Measurements from ENCODE around the gene DCLRE1B. TPM values are rescaled to one million over a fixed set of nuclear protein-coding genes. Genes with fewer than 3 reads are reported as not detected.

DCLRE1B gene
- total and polyA plus RNA-seq, 4 donors, result 0.82 to 6.6 (median 1.2) TPM

DNA sequence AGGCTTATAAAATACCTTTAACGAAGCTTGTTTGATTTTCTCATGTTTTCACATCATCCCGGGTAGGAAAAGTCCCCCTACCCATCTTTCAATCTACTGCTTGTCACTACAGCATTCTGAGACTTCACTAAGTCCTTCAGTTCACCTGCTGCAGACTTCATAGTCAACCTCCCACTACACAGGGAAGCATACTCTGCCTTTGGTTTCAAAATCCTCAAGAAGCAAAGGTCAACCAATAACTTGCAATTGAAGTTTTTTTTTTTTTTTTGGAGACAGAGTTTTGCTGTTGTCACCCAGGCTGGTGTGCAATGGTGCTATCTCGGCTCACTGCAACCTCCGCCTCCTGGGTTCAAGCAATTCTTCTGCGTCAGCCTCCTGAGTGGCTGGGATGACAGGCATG is 28.9 kb upstream of the DCLRE1B start:
- no peaks in the 10 kb centered on the region for H3K9me3 ChIP-seq (ENCODE audit: control insufficient read depth in 4 of 4, low read length in 3 of 4)
- DNase-seq (ENCODE audit: low spot score), result no peak
- H3K36me3 ChIP-seq (ENCODE audit: control insufficient read depth in 4 of 4, insufficient read depth in 3 of 4, low read depth in 1 of 4, low read length in 3 of 4), result no peaks in the 10 kb centered on the region
- WGBS, result 82% methylated on average over 5 of the region's 5 CpGs
- no peak for TF ChIP-seq EGR1 (IDR thresholded peaks at IDR 0.05; ENCODE audit: low read depth in 2 of 2)
- no peak overlapping the region for H3K4me3 ChIP-seq (ENCODE audit: low read depth in 1 of 3, low read length in 3 of 3)
- no peaks in the 10 kb centered on the region for H3K27me3 ChIP-seq (ENCODE audit: control insufficient read depth in 4 of 4, insufficient read depth in 4 of 4, low read length in 3 of 4)
- H3K4me1 ChIP-seq (ENCODE audit: control insufficient read depth in 4 of 4, insufficient read depth in 4 of 4, low read length in 3 of 4), result no peaks in the 10 kb centered on the region
- H3K9ac ChIP-seq (ENCODE audit: low read depth in 1 of 2, low read length in 2 of 2), result no peak overlapping the region
- no peak overlapping the region for H3K27ac ChIP-seq (ENCODE audit: low read depth in 1 of 2, low read length in 2 of 2)

- DNase-seq (ENCODE audit: low spot score), result no peak
- TF ChIP-seq RXRA (IDR thresholded peaks at IDR 0.05) (no peak), FOXA2 (IDR thresholded peaks at IDR 0.05) (no peak), RAD21 (IDR thresholded peaks at IDR 0.05) (no peak)
- TF ChIP-seq, protein P1, sequence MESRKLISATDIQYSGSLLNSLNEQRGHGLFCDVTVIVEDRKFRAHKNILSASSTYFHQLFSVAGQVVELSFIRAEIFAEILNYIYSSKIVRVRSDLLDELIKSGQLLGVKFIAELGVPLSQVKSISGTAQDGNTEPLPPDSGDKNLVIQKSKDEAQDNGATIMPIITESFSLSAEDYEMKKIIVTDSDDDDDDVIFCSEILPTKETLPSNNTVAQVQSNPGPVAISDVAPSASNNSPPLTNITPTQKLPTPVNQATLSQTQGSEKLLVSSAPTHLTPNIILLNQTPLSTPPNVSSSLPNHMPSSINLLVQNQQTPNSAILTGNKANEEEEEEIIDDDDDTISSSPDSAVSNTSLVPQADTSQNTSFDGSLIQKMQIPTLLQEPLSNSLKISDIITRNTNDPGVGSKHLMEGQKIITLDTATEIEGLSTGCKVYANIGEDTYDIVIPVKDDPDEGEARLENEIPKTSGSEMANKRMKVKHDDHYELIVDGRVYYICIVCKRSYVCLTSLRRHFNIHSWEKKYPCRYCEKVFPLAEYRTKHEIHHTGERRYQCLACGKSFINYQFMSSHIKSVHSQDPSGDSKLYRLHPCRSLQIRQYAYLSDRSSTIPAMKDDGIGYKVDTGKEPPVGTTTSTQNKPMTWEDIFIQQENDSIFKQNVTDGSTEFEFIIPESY (IDR thresholded peaks at IDR 0.05), result no peak
- whole genome bisulfite sequencing, result 94% methylated on average over 4 of the region's 4 CpGs
- no peaks in the 10 kb centered on the region for H3K4me1 ChIP-seq (ENCODE audit: control insufficient read depth in 4 of 4, insufficient read depth in 4 of 4, low read length in 3 of 4)
- H3K9ac ChIP-seq (ENCODE audit: low read depth in 1 of 2, low read length in 2 of 2), result no peak overlapping the region
- H3K4me3 ChIP-seq (ENCODE audit: low read depth in 1 of 3, low read length in 3 of 3), result no peak overlapping the region
- H3K9me3 ChIP-seq (ENCODE audit: control insufficient read depth in 4 of 4, low read length in 3 of 4), result no peaks in the 10 kb centered on the region
- no peaks in the 10 kb centered on the region for H3K36me3 ChIP-seq (ENCODE audit: control insufficient read depth in 4 of 4, insufficient read depth in 3 of 4, low read depth in 1 of 4, low read length in 3 of 4)
- H3K27me3 ChIP-seq (ENCODE audit: control insufficient read depth in 4 of 4, insufficient read depth in 4 of 4, low read length in 3 of 4), result no peaks in the 10 kb centered on the region
- H3K27ac ChIP-seq (ENCODE audit: low read depth in 1 of 2, low read length in 2 of 2), result no peak overlapping the region
These were observed 25.4 kb upstream of the DCLRE1B start for GRCh38 chr1:113879739-113880038.

DNA sequence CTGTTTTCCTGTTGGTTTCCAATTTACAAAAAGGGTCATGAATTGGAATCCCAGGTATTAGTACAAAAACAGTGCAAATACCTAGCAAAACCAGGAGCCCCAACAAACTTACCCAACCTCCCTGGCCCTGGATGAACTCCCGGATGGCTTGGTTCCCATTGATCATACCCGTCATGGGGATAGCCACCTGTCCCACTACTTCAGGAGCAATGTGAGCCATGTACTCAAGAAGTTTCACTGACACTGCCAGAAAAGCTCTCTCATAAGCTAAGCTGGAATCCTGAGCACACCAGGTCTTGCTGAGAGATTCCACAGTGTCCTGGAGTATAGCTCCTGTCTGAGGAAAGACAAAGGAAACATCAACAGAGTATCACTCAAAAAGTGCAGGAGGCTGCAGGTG is 23.5 kb upstream of the DCLRE1B start:
- TF ChIP-seq YY1 (IDR thresholded peaks at IDR 0.05) (no peak), RAD21 (IDR thresholded peaks at IDR 0.05) (no peak), TAF1 (conservative IDR thresholded peaks at IDR 0.05) (no peak), JUND (IDR thresholded peaks at IDR 0.05) (no peak), GABPA (IDR thresholded peaks at IDR 0.05 in 1 of 2, conservative IDR thresholded peaks at IDR 0.05 in 1 of 2) (no peak)
- 89% methylated on average over 2 of the region's 2 CpGs for WGBS
- H3K27ac ChIP-seq (ENCODE audit: low read depth in 1 of 2, low read length in 2 of 2), result no peak overlapping the region

DNA sequence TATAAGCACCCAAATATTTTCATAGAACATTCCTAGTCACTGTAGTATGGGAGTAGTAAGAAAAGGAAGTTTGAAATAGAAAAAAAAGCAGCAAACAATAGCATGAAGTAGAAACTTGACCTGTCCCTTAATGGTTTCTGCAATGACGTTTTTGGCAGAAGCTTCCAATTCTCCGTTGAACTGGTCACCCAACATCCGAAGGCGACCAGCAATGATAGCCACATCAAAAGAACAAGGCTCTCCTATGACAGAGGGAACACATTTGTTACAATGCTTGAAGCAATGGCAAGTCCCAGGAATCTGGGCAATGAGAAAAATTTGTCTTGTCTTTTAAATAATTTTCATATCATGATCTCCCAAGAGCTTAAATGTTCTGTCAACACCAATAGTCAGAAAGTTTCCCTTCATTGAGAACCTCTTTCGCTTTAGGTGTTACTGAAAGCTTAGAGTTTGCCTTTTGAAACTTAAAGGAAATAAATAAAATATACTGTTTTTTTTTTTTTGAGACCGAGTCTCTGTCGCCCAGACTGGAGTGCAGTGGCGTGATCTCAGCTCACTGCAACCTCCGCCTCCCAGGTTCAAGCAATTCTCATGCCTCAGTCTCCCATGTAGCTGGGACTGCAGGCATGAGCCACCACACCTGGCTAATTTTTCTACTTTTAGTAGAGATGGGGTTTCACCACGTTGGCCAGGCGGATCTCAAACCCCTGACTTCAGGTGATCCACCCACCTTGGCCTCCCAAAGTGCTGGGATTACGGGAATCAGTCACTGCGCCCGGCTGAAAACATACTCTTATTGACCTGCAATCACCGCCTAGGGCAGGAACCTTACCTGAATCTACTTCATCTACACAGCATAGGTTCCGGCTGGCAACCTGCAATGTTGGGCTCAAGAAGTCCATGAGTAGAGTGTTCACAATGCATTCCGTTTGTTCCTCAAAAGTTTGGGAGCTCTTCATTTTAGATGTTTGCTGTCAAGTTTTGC is 18.4 kb upstream of the DCLRE1B start:
- no peaks in the 10 kb centered on the region for H3K9me3 ChIP-seq (ENCODE audit: control insufficient read depth in 4 of 4, low read length in 3 of 4)
- WGBS, result 82% methylated on average over 17 of the region's 17 CpGs
- H3K36me3 ChIP-seq (ENCODE audit: control insufficient read depth in 4 of 4, insufficient read depth in 3 of 4, low read depth in 1 of 4, low read length in 3 of 4), result no peaks in the 10 kb centered on the region
- no peak overlapping the region for H3K27ac ChIP-seq (ENCODE audit: low read depth in 1 of 2, low read length in 2 of 2)
- H3K9ac ChIP-seq (ENCODE audit: low read depth in 1 of 2, low read length in 2 of 2), result no peak overlapping the region
- TF ChIP-seq ATF3 (IDR thresholded peaks at IDR 0.05), result no peak
- no peak overlapping the region for H3K4me3 ChIP-seq (ENCODE audit: low read depth in 1 of 3, low read length in 3 of 3)
- DNase-seq (ENCODE audit: low spot score), result no peak
- H3K4me1 ChIP-seq (ENCODE audit: control insufficient read depth in 4 of 4, insufficient read depth in 4 of 4, low read length in 3 of 4), result no peaks in the 10 kb centered on the region
- H3K27me3 ChIP-seq (ENCODE audit: control insufficient read depth in 4 of 4, insufficient read depth in 4 of 4, low read length in 3 of 4), result no peaks in the 10 kb centered on the region

More for the DNA sequence above, 23.5 kb upstream of the DCLRE1B start:
- DNase-seq (ENCODE audit: low spot score), result no peak
- H3K36me3 ChIP-seq (ENCODE audit: control insufficient read depth in 4 of 4, insufficient read depth in 3 of 4, low read depth in 1 of 4, low read length in 3 of 4), result no peaks in the 10 kb centered on the region
- no peak overlapping the region for H3K9ac ChIP-seq (ENCODE audit: low read depth in 1 of 2, low read length in 2 of 2)
- H3K27me3 ChIP-seq (ENCODE audit: control insufficient read depth in 4 of 4, insufficient read depth in 4 of 4, low read length in 3 of 4), result no peaks in the 10 kb centered on the region
- H3K4me1 ChIP-seq (ENCODE audit: control insufficient read depth in 4 of 4, insufficient read depth in 4 of 4, low read length in 3 of 4), result no peaks in the 10 kb centered on the region
- H3K9me3 ChIP-seq (ENCODE audit: control insufficient read depth in 4 of 4, low read length in 3 of 4), result no peaks in the 10 kb centered on the region
- H3K4me3 ChIP-seq (ENCODE audit: low read depth in 1 of 3, low read length in 3 of 3), result no peak overlapping the region

Measured in liver (tissue), 9 donors.